PFSK-1 (cell line): ENCODE data around the gene TEX50.

ENCODE experiments used
- FOXP2 ChIP-seq: optimal IDR thresholded peaks from 2 replicates; pipeline ENCODE3; 2011; ENCODE audit warnings: borderline replicate concordance, control low read depth, inconsistent platforms; ENCODE audit not compliant: insufficient read depth; ENCODE audit errors: extremely low read length, extremely low read depth
- POLR2AphosphoS5 ChIP-seq: IDR thresholded peaks from 2 replicates; pipeline ENCODE4 v1.6.1; 2012; ENCODE audit warnings: low read depth, mild to moderate bottlenecking, control low read depth, low read length, moderate library complexity
- REST ChIP-seq, 2 experiments: IDR thresholded peaks; 2 replicates each; pipeline versions ENCODE4 v1.6.1 to v1.8.0; 2011 to 2012; ENCODE audit warnings: low read depth in 2 of 2, low read length in 2 of 2, control low read depth in 1 of 2, inconsistent platforms in 1 of 2, mild to moderate bottlenecking in 1 of 2, moderate library complexity in 1 of 2; ENCODE audit not compliant: insufficient read depth in 1 of 2
- SIN3A ChIP-seq: IDR thresholded peaks from 2 replicates; pipeline ENCODE4 v1.6.1; 2012; ENCODE audit warnings: mild to moderate bottlenecking, low read length, moderate library complexity, borderline replicate concordance; ENCODE audit not compliant: insufficient read depth
- TAF1 ChIP-seq: IDR thresholded peaks from 2 replicates; pipeline ENCODE4 v1.6.1; 2012; ENCODE audit warnings: low read length, control low read depth, borderline replicate concordance; ENCODE audit not compliant: insufficient read depth

The TEX50 gene

GRCh38 chr1:173639102-173639501 is 4.0 kb downstream of the TEX50 start:
- TF ChIP-seq FOXP2 (no peak), TAF1 (no peak), SIN3A (no peak), POLR2AphosphoS5 (no peak), REST (IDR thresholded peaks at IDR 0.05; ENCODE audit: insufficient read depth in 1 of 2, low read depth in 2 of 2, low read length in 2 of 2) (no peak)

- TF ChIP-seq SIN3A (no peak), FOXP2 (no peak), POLR2AphosphoS5 (no peak), REST (IDR thresholded peaks at IDR 0.05; ENCODE audit: insufficient read depth in 1 of 2, low read depth in 2 of 2, low read length in 2 of 2) (no peak), TAF1 (no peak)
Measured at GRCh38 chr1:173646656-173647055, 11.5 kb downstream of the TEX50 start.

- TF ChIP-seq FOXP2 (no peak), REST (IDR thresholded peaks at IDR 0.05; ENCODE audit: insufficient read depth in 1 of 2, low read depth in 2 of 2, low read length in 2 of 2) (no peak), POLR2AphosphoS5 (no peak)
Measured at GRCh38 chr1:173648880-173649605, 13.9 kb downstream of the TEX50 start.

GRCh38 chr1:173660306-173660705 is 25.2 kb downstream of the TEX50 start:
- no peak for TF ChIP-seq FOXP2
- TF ChIP-seq TAF1 = no peak
- TF ChIP-seq POLR2AphosphoS5 = no peak
- no peak for TF ChIP-seq REST (IDR thresholded peaks at IDR 0.05; ENCODE audit: insufficient read depth in 1 of 2, low read depth in 2 of 2, low read length in 2 of 2)
- TF ChIP-seq SIN3A = no peak

GRCh38 chr1:173661271-173661670 is 26.1 kb downstream of the TEX50 start:
- no peak for TF ChIP-seq FOXP2
- TF ChIP-seq POLR2AphosphoS5 = no peak
- TF ChIP-seq REST (IDR thresholded peaks at IDR 0.05; ENCODE audit: insufficient read depth in 1 of 2, low read depth in 2 of 2, low read length in 2 of 2) = no peak
- no peak for TF ChIP-seq TAF1
- TF ChIP-seq SIN3A = no peak
